Measurements from ENCODE around the gene TAF11L14. TPM values are rescaled to one million over a fixed set of nuclear protein-coding genes. Genes with fewer than 3 reads are reported as not detected.

Gene TAF11L14
- total and polyA plus RNA-seq, 4 donors, result not detected

GRCh38 chr5:17614872-17615605, 19.2 kb upstream of the TAF11L14 start:
- no peaks in the 10 kb centered on the region for H3K4me1 ChIP-seq (ENCODE audit: control insufficient read depth in 4 of 4, insufficient read depth in 4 of 4, low read length in 3 of 4)
- H3K27me3 ChIP-seq (ENCODE audit: control insufficient read depth in 4 of 4, insufficient read depth in 4 of 4, low read length in 3 of 4), result no peaks in the 10 kb centered on the region
- H3K9me3 ChIP-seq (ENCODE audit: control insufficient read depth in 4 of 4, low read length in 3 of 4), result no peaks in the 10 kb centered on the region
- H3K27ac ChIP-seq (ENCODE audit: low read depth in 1 of 2, low read length in 2 of 2), result no peak overlapping the region
- no peak overlapping the region for H3K9ac ChIP-seq (ENCODE audit: low read depth in 1 of 2, low read length in 2 of 2)
- H3K36me3 ChIP-seq (ENCODE audit: control insufficient read depth in 4 of 4, insufficient read depth in 3 of 4, low read depth in 1 of 4, low read length in 3 of 4), result no peaks in the 10 kb centered on the region
- 89% methylated on average over 17 of the region's 17 CpGs for WGBS
- TF ChIP-seq ZBTB33 (IDR thresholded peaks at IDR 0.05) (no peak), RXRA (IDR thresholded peaks at IDR 0.05) (no peak), SP1 (IDR thresholded peaks at IDR 0.05) (no peak), MAX (IDR thresholded peaks at IDR 0.05) (no peak), JUND (IDR thresholded peaks at IDR 0.05) (no peak), HNF4A (conservative IDR thresholded peaks at IDR 0.05) (no peak), EGR1 (IDR thresholded peaks at IDR 0.05; ENCODE audit: low read depth in 2 of 2) (no peak), FOXA2 (IDR thresholded peaks at IDR 0.05) (no peak), FOXA1 (IDR thresholded peaks at IDR 0.05) (no peak), RAD21 (IDR thresholded peaks at IDR 0.05) (no peak)
- DNase-seq (ENCODE audit: low spot score), result no peak
- H3K4me3 ChIP-seq (ENCODE audit: low read depth in 1 of 3, low read length in 3 of 3), result no peak overlapping the region

GRCh38 chr5:17619354-17619753, 14.9 kb upstream of the TAF11L14 start:
- 79% methylated on average over 3 of the region's 3 CpGs for WGBS
- TF ChIP-seq NR2F2 (IDR thresholded peaks at IDR 0.05) (no peak), RXRA (IDR thresholded peaks at IDR 0.05) (no peak), RAD21 (IDR thresholded peaks at IDR 0.05) (no peak), ATF3 (IDR thresholded peaks at IDR 0.05) (no peak), EGR1 (IDR thresholded peaks at IDR 0.05; ENCODE audit: low read depth in 2 of 2) (no peak), SP1 (IDR thresholded peaks at IDR 0.05) (no peak), HNF4A (conservative IDR thresholded peaks at IDR 0.05) (no peak), CTCF (IDR thresholded peaks at IDR 0.05; ENCODE audit: low read depth, low read length, missing input control) (no peak)
- no peaks in the 10 kb centered on the region for H3K27me3 ChIP-seq (ENCODE audit: control insufficient read depth in 4 of 4, insufficient read depth in 4 of 4, low read length in 3 of 4)

GRCh38 chr5:17620627-17621026, 13.6 kb upstream of the TAF11L14 start:
- no peak for DNase-seq (ENCODE audit: low spot score)
- Histone ChIP-seq H3K9me3 (ENCODE audit: control insufficient read depth in 4 of 4, low read length in 3 of 4) (no peaks in the 10 kb centered on the region), H3K27ac (ENCODE audit: low read depth in 1 of 2, low read length in 2 of 2) (no peak overlapping the region), H3K9ac (ENCODE audit: low read depth in 1 of 2, low read length in 2 of 2) (no peak overlapping the region), H3K36me3 (ENCODE audit: control insufficient read depth in 4 of 4, insufficient read depth in 3 of 4, low read depth in 1 of 4, low read length in 3 of 4) (no peaks in the 10 kb centered on the region), H3K4me3 (ENCODE audit: low read depth in 1 of 3, low read length in 3 of 3) (no peak overlapping the region), H3K4me1 (ENCODE audit: control insufficient read depth in 4 of 4, insufficient read depth in 4 of 4, low read length in 3 of 4) (no peaks in the 10 kb centered on the region), H3K27me3 (ENCODE audit: control insufficient read depth in 4 of 4, insufficient read depth in 4 of 4, low read length in 3 of 4) (no peaks in the 10 kb centered on the region)
- TF ChIP-seq MAX (IDR thresholded peaks at IDR 0.05) (no peak), ZBTB33 (IDR thresholded peaks at IDR 0.05) (no peak), RXRA (IDR thresholded peaks at IDR 0.05) (no peak), SP1 (IDR thresholded peaks at IDR 0.05) (no peak), YY1 (IDR thresholded peaks at IDR 0.05) (no peak), JUND (IDR thresholded peaks at IDR 0.05) (no peak), FOXA1 (IDR thresholded peaks at IDR 0.05) (no peak), FOXA2 (IDR thresholded peaks at IDR 0.05) (no peak), REST (IDR thresholded peaks at IDR 0.05) (no peak), RAD21 (IDR thresholded peaks at IDR 0.05) (no peak)
- 81% methylated on average over 17 of the region's 17 CpGs for WGBS

More at GRCh38 chr5:17619354-17619753, 14.9 kb upstream of the TAF11L14 start:
- DNase-seq (ENCODE audit: low spot score), result no peak
- no peak overlapping the region for H3K4me3 ChIP-seq (ENCODE audit: low read depth in 1 of 3, low read length in 3 of 3)
- no peaks in the 10 kb centered on the region for H3K9me3 ChIP-seq (ENCODE audit: control insufficient read depth in 4 of 4, low read length in 3 of 4)
- H3K9ac ChIP-seq (ENCODE audit: low read depth in 1 of 2, low read length in 2 of 2), result no peak overlapping the region
- no peak overlapping the region for H3K27ac ChIP-seq (ENCODE audit: low read depth in 1 of 2, low read length in 2 of 2)
- H3K36me3 ChIP-seq (ENCODE audit: control insufficient read depth in 4 of 4, insufficient read depth in 3 of 4, low read depth in 1 of 4, low read length in 3 of 4), result no peaks in the 10 kb centered on the region
- H3K4me1 ChIP-seq (ENCODE audit: control insufficient read depth in 4 of 4, insufficient read depth in 4 of 4, low read length in 3 of 4), result no peaks in the 10 kb centered on the region

Measured in liver (tissue), 9 donors.